K562 (cell line): ENCODE measurements around the gene HMCN1. TPM values are rescaled to one million over a fixed set of nuclear protein-coding genes. Genes with fewer than 3 reads are reported as not detected.
A peak's percentile ranks its signal among the peaks of the same experiment; 100 is the strongest.

ENCODE experiments used
- BCLAF1 ChIP-seq, 2 experiments: fragments of 450-650 bp in 1 of 2; IDR thresholded peaks; 2 replicates each; pipeline ENCODE4 v1.6.1; 2011 to 2017; ENCODE audit warnings: low read depth in 2 of 2, antibody characterized with exemption in 1 of 2, borderline replicate concordance in 1 of 2, low read length in 1 of 2, mild to moderate bottlenecking in 1 of 2, mixed read lengths in 1 of 2; ENCODE audit not compliant: control insufficient read depth in 1 of 2
- CREB3L1 ChIP-seq: fragments of 450-650 bp; IDR thresholded peaks from 2 replicates; pipeline ENCODE4 v1.6.1; 2014; ENCODE audit warnings: low read depth, mild to moderate bottlenecking, moderate library complexity, borderline replicate concordance
- CTCFL ChIP-seq: IDR thresholded peaks from 2 replicates; pipeline ENCODE4 v1.6.1; 2011; ENCODE audit warnings: borderline replicate concordance, low read depth, mild to moderate bottlenecking, moderate library complexity, low read length; ENCODE audit not compliant: insufficient read depth, poor library complexity, severe bottlenecking
- IFI16 ChIP-seq: fragments of 250-450 bp; sonication (Bioruptor Pico); IDR thresholded peaks from 2 replicates; pipeline ENCODE4 v2.1.2; 2022; ENCODE audit warnings: mild to moderate bottlenecking, inconsistent platforms
- PHB2 ChIP-seq: fragments of 450-650 bp; IDR thresholded peaks from 2 replicates; pipeline ENCODE4 v1.6.1; 2017; ENCODE audit warnings: low read depth
- RBM14 ChIP-seq: fragments of 200-400 bp; formaldehyde crosslinking; IDR thresholded peaks from 2 replicates; pipeline ENCODE4 v1.6.1; 2018; ENCODE audit warnings: low read depth, mild to moderate bottlenecking, low read length, moderate library complexity, borderline replicate concordance; ENCODE audit not compliant: insufficient read depth
- SIRT6 ChIP-seq: IDR thresholded peaks from one replicate; pipeline ENCODE4 v1.6.1; 2012; ENCODE audit warnings: low read depth, mild to moderate bottlenecking, control low read depth, inconsistent platforms, low read length, moderate library complexity
- ZNF318 ChIP-seq, 2 experiments: fragments of 450-650 bp; IDR thresholded peaks; 2 replicates each; pipeline ENCODE4 v1.6.1; 2016; ENCODE audit warnings: mild to moderate bottlenecking in 2 of 2, borderline replicate concordance in 1 of 2, low read depth in 1 of 2, moderate library complexity in 1 of 2
- polyA plus RNA-seq, 8 experiments: library from polyadenylated mRNA; depleted of rRNA in 4 of 8; stranded (reverse) in 5 of 8; unstranded in 3 of 8; fragments of >200 nt; fragmentation: Nextera tagmentation in 2 of 8; fragmentation: Illumina TruSeq in 1 of 8; extraction: Ambion mirVana in 2 of 8; extraction: Trizol in 1 of 8; gene quantifications; 2 replicates each; pipeline versions ENCODE4 v1.2.1 to v1.2.3, GENCODE V29; 2011 to 2014; ENCODE audit warnings: inconsistent platforms in 1 of 8, missing spikeins in 1 of 8
- total RNA-seq, 7 experiments: library from RNA; depleted of rRNA in 6 of 7; stranded (reverse); fragments of >200 nt in 6 of 7; fragmentation: Illumina TruSeq in 2 of 7; extraction: Trizol in 2 of 7; gene quantifications; 2 replicates each; pipeline versions ENCODE4 v1.2.1 to v1.2.3, GENCODE V29; 2011 to 2021; ENCODE audit warnings: low replicate concordance in 1 of 7

HMCN1 gene
- total and polyA plus RNA-seq, 9 of the 15 experiments (the other 6 are each of a cell fraction or from before 2014, with no cell fraction given), result 0.07 to 0.36 (median 0.21) TPM

GRCh38 chr1:186102547-186103148 is 368.5 kb downstream of the HMCN1 start (continued):
- TF ChIP-seq BCLAF1 (IDR thresholded peaks at IDR 0.05; ENCODE audit: borderline replicate concordance in 1 of 2, control insufficient read depth in 1 of 2, low read depth in 2 of 2, low read length in 1 of 2) (no peak), ZNF318 (IDR thresholded peaks at IDR 0.05; ENCODE audit: borderline replicate concordance in 1 of 2, low read depth in 1 of 2) (0 out of 4 replicates have a peak, but pooled peaks of 1 of the 2 experiments have one; percentile 23), SIRT6 (no peak), RBM14 (no peak), CREB3L1 (no peak), PHB2 (no peak), CTCFL (no peak), IFI16 (CRISPR knock-in tag) (no peak)
